NCI-H82 treated with DMSO at 0.1 percent for 48 hours (cell line): ENCODE measurements around the gene CDIP1.
"Not testable (repeated sequence)": the region's sequence is repeated elsewhere in the genome, so short reads cannot be mapped to it uniquely, and the experiment has no call there.

ENCODE experiments used
- DNase-seq: peaks from one replicate; lab custom pipeline; 2025; ENCODE audit not compliant: unreplicated experiment; lab: John Stamatoyannopoulos, UW

CDIP1 gene

DNA sequence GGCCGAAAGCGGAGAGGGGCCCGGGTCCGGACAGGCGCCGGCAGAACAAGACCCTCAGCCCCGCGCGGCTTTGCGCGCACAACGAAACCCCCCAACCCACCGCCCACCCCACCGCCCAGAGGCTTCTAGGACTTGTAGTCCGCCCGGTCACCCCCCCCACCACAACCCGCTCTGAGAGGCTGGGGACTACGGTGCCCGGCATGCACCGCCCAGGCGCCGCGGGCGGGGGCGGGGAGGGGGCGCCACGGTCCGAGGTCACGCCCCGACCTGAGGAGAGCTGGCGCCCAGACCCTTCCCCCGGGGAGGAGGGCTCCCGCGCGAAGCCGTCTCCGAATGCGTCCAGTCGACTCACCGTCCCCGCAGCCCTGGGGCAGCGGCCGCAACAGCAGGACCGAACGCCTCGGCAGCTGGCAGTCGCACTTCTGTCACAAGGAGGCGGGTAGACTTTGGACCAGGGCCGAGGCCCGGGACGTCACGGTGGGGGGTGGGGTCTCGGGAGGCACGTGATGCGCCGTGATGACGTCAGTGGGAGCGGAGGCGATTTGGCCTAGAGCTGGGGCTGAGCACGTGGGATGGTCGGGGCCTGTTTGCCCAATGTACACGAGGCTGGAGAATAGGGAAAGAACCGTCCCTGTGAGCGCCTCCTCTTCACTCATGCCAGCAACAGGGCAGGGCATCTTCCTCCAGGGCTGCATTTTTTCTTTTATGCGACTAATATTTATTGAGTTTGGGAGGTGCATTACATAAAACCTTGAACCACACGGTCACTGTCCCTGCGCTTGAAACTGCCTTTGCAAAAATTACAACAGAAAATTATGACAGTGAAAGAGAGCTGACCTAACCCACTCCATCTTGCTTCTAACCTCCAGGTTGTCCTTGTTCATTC is at the start of gene CDIP1:
CDIP1 (minus strand) TSS at position 424 of the 886 bp plus-strand sequence. CDS start 24,643 bp downstream, outside the sequence.
- DNase-seq: peak; percentile 84

DNA sequence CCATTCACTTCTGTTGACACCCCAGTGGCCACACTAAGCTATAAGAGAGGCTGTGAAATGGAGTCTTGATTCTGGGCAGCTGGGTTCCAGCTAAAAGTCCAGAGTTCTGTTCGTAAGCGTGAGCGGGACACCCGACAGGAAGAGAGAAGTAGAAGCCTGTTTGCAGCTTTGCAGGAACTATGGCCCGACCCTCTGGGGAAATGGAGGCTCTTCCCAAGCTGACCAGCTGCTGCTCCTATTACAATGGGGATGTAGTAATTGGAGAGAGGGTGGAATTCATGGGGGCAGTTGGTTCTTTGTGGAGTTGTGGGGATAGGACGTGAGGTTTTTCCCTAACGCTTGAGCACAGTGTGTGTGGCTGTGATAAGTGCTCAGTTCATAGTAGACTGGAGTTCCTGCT is 47.7 kb upstream of the CDIP1 start:
- no peak for DNase-seq

DNA sequence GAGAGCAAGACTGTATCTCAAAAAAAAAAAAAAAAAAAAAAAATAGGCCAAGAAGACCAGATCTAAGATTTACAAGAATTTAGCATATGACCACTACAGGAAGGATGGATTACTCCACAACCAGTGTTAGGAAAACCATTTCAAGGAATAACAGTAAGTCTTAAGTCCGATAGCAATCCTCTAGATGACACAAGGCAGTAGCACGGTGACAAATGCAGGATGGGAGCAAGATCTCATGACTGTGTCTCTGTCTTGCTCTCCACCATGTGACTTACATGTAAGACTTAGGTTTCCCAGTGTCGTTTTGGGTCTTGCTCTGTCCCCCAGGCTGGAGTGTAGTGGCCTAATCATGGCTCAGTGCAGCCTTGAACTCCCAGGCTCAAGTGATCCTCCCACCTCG is 45.3 kb upstream of the CDIP1 start:
- no peak for DNase-seq

DNA sequence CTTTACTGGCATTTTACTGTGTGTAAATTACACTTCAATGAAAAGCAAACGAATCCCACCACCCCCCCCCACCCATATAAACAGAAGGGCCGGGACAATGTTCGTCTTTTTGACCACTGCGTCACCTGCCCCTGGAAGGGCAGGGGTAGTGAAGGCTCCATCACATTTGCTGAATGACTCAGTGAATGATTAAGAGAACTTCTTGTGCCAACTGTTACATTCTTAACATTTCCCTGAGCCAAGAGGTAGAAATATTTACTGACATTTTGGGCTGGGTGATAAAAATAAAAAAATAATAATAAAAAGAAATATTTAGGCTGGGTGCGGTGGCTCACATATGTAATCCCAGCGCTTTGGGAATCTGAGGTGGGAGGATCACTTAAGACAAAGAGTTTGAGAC is 41.7 kb upstream of the CDIP1 start:
- DNase-seq: no peak

DNA sequence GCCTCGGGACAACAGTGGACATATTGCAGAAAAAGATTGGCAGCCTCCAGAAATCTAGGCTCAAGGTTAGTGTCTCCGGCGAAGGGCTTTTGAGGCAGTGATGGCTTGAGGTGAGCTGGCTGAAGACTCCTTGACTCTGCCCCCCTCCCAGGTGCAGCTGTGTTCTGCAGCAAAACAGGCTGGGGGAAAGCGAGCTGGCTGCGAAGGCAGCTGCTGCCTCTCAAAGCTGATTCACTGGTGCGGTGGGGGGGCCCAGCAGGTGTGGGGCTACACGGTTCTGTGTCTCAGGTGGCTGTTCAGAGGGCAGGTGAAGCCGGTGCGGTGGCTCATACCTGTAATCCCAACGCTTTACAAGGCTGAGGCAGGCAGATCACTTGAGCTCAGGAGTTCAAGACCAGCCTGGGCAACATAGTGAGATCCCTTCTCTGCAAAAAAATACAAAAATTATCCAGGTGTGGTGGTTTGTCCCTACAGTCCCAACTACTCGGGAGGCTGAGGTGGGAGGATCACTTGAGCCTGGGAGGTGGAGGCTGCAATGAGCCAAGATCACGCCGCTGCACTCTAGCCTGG is 40.5 kb upstream of the CDIP1 start:
- DNase-seq: no peak

DNA sequence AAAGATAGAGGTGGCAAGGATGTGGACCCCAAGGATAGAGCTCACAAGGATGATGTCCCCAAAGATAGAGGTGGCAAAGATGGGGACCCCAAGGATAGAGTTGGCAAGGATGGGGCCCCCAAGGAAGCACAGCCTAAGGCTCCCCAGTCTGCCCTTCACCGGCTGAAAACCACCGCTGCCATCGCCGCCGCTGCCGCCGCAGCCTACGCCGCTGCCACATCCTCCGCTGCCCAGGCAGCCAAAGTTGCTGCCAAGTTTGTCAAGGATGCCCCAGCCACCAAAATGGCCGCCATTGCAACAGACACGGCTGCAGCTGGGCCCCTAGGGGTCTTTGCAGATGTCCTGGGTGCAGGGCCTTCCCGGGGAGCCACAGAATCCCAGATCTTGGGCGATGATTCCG is 37.4 kb upstream of the CDIP1 start:
- no peak for DNase-seq

DNA sequence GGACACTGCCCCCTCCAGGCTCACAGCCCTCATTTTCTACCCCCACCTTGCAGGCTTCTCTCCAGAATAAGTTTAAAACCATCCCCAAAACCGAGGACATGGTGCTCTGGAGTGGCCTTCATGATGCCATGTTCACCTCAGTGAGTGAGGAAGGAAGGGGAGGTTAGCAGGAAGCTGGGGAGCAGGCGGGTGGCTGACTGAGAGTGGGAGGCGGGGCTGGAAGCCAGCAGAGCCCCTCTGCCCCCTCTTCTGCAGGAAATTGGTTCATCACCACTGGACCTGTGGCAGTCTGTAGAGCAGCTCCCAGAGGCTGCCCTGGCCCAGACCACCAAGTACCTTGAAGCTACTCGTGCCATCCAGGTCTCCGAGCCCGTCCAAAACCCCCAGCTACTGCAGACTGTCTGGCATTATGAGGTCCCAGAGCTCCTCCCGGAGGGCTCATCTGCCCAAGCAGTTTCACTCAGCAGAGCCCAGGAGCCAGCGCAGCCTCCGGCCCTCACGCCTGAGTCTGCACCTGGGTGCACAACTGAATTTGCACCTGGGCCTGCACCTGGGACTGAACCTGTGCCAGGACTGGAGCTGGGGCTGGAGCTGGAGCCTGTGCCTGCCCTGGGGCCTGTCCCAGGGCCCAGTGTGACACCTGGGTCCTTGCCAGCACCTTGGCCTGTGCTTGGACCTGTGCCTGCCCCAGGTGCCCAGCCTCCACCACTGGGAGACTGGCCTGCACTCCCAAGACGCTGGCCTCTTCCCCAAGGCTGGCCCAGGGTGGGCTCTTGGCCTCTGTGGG is 36.5 kb upstream of the CDIP1 start:
- DNase-seq: no peak

DNA sequence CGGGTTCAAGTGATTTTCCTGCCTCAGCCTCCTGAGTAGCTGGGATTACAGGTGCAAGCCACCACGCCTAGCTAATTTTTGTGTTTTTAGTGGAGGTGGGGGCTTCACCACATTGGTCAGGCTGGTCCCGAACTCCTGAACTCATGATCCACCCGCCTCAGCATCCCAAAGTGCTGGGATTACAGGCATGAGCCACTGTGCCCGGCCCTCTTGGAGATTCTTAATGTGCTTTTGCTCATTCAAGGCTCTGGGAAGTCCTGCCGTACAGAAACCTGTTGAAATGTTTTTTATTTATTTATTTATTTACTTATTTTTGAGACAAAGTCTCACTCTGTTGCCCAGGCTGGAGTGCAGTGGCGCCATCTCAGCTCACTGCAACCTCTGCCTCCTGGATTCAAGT is 35.4 kb upstream of the CDIP1 start:
- not testable (repeated sequence) for DNase-seq

DNA sequence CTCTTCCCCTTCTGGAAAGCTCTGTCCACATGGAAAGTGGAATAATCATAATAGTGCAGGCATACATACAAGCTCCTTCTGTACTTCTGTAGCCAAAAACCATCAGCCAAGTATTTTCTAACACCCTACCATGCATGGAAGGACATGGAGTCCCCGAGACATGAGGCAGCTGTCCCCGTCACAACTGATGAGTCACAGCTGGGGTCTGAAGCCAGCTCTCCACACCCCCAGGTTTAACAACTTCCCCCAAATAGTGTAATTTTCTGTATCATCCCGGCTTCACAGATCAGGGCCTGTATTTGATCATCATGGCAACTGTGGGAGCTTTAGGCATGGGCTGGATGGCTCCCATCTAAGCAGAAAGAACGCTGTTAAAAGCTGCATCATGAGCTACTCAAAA is 34.1 kb upstream of the CDIP1 start:
- DNase-seq: no peak

DNA sequence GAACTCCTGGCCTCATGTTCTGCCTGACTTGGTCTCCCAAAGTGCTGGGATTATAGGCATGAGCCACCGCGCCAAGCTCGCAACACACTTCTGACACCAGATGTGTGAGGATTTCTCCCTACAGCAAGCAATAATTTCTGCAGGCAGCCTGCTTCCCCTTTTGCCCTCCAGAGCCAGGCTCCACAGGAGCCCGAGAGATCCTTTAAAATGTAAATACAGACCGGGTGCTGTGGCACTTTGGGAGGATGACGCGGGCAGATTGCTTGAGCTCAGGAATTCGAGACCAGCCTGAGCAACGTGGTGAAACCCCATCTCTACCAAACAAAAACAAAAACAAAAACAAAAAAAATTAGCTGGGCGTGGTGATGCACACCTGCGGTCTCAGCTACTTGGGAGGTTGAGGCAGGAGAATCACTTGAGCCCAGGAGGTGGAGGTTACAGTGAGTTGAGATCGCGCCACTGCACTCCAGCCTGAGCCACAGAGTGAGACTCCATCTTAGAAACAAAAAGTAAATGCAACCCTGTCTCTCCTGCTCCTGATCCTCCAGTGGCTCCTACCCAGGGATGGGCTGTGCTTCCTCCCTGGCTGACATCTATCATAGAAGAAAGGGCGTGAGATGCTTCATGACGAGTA is 32.2 kb upstream of the CDIP1 start:
- no peak for DNase-seq

DNA sequence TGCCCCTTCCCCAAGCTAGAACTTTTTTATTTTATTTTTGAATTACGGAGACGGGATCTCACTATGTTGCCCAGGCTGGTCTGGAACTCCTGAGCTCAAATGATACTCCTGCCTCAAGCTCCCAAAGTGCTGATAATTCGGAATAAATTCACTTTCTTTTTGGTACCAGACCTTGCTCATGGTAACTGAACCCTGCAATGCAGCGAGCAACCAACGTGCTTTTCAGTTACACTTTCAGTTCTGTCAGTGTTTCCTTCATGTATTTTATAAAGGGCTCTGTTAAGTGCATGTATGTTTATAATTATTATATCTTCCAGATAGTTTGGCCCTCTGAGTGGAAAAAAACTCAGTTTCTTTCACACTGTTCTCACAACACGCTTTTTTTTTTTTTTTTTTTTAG is 31.5 kb upstream of the CDIP1 start:
- no peak for DNase-seq

DNA sequence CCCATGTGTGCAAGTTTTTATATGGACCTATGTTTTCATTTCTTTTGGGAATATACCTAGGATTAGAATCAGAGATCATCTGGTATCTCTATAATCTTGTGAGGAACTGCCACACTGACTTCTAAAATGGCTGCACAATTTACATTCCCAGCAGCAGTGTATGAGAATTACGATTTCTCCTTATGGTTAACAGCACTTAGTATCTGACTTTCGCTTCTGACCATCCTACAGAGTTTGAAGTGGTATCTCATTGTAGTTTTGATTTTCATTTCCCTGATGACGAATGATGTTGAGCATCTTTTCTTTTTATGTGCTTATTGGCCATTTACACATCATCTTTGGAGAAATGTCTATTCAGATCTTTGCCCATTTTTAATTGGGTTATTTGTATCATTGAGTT is 27.6 kb upstream of the CDIP1 start:
- DNase-seq: no peak

DNA sequence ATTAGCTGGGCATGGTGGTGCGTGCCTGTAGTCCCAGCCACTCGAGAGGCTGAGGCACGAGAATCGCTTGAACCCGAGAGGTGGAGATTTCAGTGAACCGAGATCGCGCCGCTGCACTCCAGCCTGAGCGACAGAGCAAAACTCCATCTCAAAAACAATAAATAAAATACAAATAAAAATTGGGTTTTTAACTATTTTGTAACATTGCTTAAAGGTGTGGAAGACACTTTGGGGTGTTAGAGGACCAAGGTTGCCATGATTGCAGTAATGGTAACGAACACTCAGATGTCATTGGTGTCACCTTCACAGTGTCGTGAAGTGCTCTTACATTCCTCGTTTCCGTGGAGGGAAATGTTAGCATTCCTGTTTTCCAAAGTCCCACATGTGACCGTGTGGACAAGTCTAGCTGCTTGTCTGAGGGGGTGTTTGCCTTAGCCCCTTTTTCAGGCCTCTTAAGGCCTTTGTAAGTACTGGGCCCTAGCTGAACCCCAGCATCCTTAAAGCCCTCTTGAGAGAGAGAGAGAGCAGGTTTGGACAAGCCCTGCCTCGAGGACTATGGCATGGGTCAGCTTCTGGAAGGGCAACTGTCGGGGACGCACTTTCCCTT is 26.2 kb upstream of the CDIP1 start:
- DNase-seq: no peak

DNA sequence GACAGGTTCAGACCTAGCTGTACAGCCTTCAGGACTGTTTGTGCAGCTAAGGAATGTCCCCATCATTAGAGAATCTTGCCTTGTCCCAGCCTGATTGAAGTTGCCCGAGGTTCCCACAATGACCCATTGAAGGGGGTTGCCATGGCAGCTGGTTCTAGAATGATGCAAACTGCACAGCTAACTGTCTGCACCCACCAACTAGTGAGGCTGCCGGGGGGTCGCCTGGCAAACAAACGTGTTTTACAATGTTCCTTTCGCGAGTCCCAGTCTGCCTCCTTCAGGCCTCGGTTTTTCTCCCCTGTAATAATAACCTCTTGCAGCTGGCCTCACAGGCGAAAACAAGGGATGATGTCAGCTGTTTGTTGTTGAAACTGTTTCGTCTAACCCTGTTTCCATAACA is 23.0 kb upstream of the CDIP1 start:
- no peak for DNase-seq

DNA sequence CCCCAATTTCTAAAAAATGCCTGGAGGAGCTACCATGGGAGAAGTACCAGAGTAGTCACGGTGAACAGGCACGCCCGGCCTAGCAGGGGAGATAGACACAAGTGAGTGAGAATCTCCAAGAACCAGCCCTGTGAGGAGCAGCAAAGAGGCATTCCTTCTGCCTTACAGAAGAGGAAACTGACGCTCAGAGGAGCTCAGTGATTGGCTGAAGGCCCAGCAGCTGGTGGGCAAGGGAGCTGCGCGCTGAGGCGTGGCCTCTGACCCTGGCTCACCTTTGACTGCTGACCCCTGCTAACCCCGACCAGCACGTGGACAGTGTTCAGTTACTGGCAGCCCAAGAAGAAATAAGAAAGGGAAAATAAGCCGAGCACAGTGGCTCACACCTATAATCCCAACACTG is 19.4 kb upstream of the CDIP1 start:
- no peak for DNase-seq

DNA sequence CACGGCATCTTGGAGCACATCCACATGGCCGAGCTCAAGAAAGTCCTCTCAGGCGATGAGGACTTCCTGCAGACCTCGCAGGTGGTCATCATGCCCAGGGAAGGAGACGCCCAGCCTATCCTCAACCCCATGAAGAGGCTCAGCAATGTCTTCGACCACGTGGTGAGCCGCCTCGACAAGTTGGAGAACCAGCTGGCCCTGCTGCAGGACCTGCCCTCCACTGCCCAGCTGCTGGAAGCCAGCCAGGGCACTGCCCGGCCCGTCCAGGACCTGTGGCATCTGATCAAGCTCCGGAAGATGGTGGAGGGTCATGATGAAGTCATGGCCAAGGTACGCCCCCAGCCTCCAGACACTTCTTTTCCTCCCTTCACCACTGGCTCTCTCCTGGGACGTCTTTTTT is 18.0 kb upstream of the CDIP1 start:
- DNase-seq: no peak

DNA sequence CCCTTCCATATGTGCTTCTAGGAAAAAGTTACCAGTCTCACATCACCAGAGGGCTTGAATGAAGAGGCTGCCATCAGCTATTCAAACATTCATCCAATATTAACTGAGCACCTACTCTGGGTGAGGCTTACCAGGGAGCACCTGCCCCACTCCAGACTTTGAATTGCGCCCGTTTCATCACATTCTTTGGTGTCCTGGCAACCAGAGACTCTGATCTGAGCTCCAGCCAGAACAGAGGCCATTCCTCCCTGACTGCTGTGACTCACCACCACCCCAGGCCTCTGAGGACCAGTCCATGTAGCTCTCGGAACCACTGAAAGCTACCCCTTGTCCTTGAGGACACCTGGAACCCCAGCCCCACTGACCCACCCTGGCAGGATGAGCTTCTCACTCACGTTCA is 17.5 kb upstream of the CDIP1 start, which contains the start of gene C16orf96:
C16orf96 (plus strand) TSS at position 229 of the 400 bp plus-strand sequence; CDS start at position 379, 150 bp downstream.
- DNase-seq: no peak

DNA sequence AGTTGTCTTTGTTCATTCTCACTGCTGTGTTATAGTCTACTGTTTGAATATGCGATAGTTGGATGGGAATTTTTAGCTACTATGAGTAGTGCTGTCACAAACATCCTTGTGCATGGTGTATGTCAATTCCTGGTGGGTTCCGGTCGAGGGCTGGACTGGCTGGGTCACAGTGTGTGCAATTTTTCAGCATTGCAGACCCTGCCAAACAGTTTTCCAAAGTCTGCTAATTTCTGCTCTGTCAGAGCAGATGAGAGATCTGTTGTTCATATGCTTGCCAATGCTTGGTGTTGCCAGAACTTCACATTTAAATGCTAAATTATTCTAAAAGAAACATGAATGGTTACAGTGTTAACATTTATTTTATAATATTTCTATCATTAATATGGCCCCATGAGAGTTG is 14.0 kb upstream of the CDIP1 start:
- no peak for DNase-seq

DNA sequence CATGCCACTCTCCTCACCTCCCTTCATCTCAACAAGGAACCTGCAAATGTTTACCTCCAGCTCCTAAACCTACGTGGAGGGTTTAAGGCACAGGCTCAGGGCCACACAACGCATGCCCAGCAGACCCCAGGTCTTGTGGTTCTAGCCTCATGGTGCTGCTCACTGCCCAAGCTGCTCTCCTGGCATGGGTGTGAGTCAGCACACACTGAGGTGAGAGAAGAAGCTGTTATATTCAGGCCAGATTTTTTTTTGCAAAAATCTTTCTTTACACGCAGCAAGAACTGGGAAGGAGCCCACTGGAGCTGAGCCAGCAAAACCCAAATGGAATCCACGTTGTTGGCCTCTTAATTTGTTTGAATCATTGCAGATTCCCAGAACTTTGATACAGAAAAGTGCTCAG is 12.0 kb upstream of the CDIP1 start:
- DNase-seq: no peak

DNA sequence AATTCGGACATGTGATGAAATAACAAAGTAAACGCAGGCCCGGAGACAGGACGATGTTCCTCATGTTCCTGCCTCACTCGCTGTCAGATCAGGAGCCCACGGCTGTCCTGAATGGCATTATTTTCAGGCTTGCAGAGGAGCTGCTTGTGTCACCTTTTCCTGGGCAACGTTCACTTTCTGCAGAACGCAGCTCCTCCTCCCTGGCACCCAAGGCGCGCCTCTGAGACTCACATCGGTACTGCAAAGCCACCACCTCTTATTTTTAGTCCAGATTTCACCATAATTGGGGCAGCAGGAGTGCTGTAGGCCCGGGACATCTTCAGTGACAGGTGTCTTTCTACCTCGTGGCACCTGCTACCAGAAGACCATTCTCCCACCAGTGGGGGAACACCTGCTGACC is 9.6 kb upstream of the CDIP1 start:
- DNase-seq: no peak

DNA sequence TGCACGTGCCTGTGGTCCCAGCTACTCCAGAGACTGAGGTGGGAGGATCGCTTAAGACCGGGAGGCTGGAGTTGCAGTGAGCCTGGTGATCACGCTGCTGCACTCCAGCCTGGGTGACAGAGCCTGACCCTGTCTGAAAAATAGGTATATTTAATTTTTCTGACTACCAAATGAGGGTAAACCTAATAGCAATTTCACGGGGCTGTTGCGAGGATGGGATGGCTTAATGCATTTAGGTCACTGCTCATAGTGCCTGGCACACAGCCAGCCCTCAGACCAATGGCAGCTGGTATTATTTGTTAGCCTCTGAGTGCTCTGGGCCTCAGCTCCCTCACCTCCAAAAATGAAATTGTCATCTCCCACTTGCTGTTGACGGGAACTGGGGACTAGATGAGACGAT is 5.9 kb upstream of the CDIP1 start:
- peak; percentile 16 for DNase-seq
